Spleen (tissue), 11 donors: ENCODE results near the gene ABLIM2. TPM values are rescaled to one million over a fixed set of nuclear protein-coding genes. Genes with fewer than 3 reads are reported as not detected.

Experiments used
- DNase-seq: peaks from one replicate; pipeline ENCODE4 v3.0.0-alpha.2; 2020
- H3K27ac ChIP-seq, 8 donors: fragments of 200-600 bp; sonication (generic) in 7 of 8; 1 replicate in 4 of 8; 2 replicates in 4 of 8; pipeline versions ENCODE4 v1.5.0 to v1.8.0; 2016 to 2021; ENCODE audit warnings: inconsistent platforms in 4 of 8, mild to moderate bottlenecking in 4 of 8, moderate library complexity in 1 of 8
- H3K27me3 ChIP-seq, 7 donors: fragments of 200-600 bp; sonication (generic) in 6 of 7; replicated peaks in 1 of 7; 1 replicate in 4 of 7; 2 replicates in 3 of 7; pipeline versions ENCODE4 v1.5.0 to v1.8.0; 2016 to 2021; ENCODE audit warnings: inconsistent platforms in 3 of 7, mild to moderate bottlenecking in 1 of 7
- H3K36me3 ChIP-seq, 6 donors: fragments of 200-600 bp; sonication (generic) in 5 of 6; 1 replicate in 4 of 6; 2 replicates in 2 of 6; pipeline versions ENCODE4 v1.5.0 to v1.8.0; 2016 to 2021; ENCODE audit warnings: inconsistent platforms in 2 of 6
- H3K4me1 ChIP-seq, 6 donors: fragments of 200-600 bp; sonication (generic) in 5 of 6; 1 replicate in 3 of 6; 2 replicates in 3 of 6; pipeline versions ENCODE4 v1.5.0 to v1.8.0; 2016 to 2021; ENCODE audit warnings: inconsistent platforms in 3 of 6
- H3K4me3 ChIP-seq, 8 donors: fragments of 200-600 bp; sonication (generic) in 7 of 8; 1 replicate in 4 of 8; 2 replicates in 4 of 8; pipeline versions ENCODE4 v1.5.0 to v1.8.0; 2016 to 2021; ENCODE audit warnings: inconsistent platforms in 4 of 8, mild to moderate bottlenecking in 4 of 8, moderate library complexity in 2 of 8
- H3K9me3 ChIP-seq, 8 donors: fragments of 200-600 bp; sonication (generic) in 7 of 8; 1 replicate in 4 of 8; 2 replicates in 4 of 8; pipeline versions ENCODE4 v1.5.0 to v1.8.0; 2016 to 2021; ENCODE audit warnings: inconsistent platforms in 4 of 8
- POLR2A ChIP-seq, 3 donors: fragments of 450-650 bp; IDR thresholded peaks; one replicate each; pipeline ENCODE4 v1.5.1; 2017; ENCODE audit warnings: antibody characterized with exemption in 3 of 3, mild to moderate bottlenecking in 1 of 3
- POLR2AphosphoS5 ChIP-seq, 3 donors: sonication (generic); formaldehyde crosslinking; IDR thresholded peaks; one replicate each; pipeline ENCODE4 v1.5.1; 2017; ENCODE audit warnings: antibody characterized with exemption in 3 of 3
- WGBS, 5 donors: extraction: QIAGEN DNeasy Blood & Tissue Kit in 3 of 5; methylation state at CpG; one replicate each; pipeline versions ENCODE4 v1.1.5 to v1.1.7; 2013 to 2018; 5-methylcytosine and 5-hydroxymethylcytosine counted together
- intact Hi-C: fragments of 100-400 bp; cut with DNase I; formaldehyde crosslinking; loops from one replicate; pipeline ENCODE4 v1.15.0; 2023; ENCODE audit warnings: low total_unique reads
- polyA plus RNA-seq, 3 donors: library from polyadenylated mRNA; stranded (reverse); fragments of 200-250 nt; gene quantifications; one replicate each; pipeline ENCODE4 v1.2.1, GENCODE V29; 2013
- total RNA-seq, 7 donors: library from RNA; depleted of rRNA in 3 of 7; stranded (reverse); fragments of >200 nt in 3 of 7; fragmentation: NEBNext Ultra II Directional in 4 of 7; extraction: Animal tissue kit (Norgen Biotek cat#: 25700) in 4 of 7; gene quantifications; one replicate each; pipeline versions ENCODE4 v1.1.0 to v1.2.1, GENCODE V29; 2016 to 2021
- TF ChIP-seq, protein P1 (sequence below), 11 experiments: fragments of 200-600 bp in 7 of 11; fragments of 450-650 bp in 4 of 11; sonication (generic) in 4 of 11; IDR thresholded peaks in 8 of 11; conservative IDR thresholded peaks in 3 of 11; 1 replicate in 7 of 11; 2 replicates in 4 of 11; pipeline versions ENCODE4 v1.4.0 to v1.8.0; 2016 to 2021; ENCODE audit warnings: antibody characterized with exemption in 11 of 11, inconsistent platforms in 4 of 11, mild to moderate bottlenecking in 1 of 11
- donor health status: healthy with polysubstance abuse.
- donor health status: DM: no; HTN: no; CAD: no; lungs with moderate emphysema.
- donor health status: DM: no; HTN: no; CAD: no.
- donor health status: Bipolar disorder and iron deficiency.
- donor health status: healthy.
- donor health status: DM: no; HTN: no; CAD: no.
- donor health status: DM: yes; HTN: yes; CAD: no.

Gene ABLIM2
- total and polyA plus RNA-seq, 10 donors = 11.8 to 127 (median 62.8) TPM

DNA sequence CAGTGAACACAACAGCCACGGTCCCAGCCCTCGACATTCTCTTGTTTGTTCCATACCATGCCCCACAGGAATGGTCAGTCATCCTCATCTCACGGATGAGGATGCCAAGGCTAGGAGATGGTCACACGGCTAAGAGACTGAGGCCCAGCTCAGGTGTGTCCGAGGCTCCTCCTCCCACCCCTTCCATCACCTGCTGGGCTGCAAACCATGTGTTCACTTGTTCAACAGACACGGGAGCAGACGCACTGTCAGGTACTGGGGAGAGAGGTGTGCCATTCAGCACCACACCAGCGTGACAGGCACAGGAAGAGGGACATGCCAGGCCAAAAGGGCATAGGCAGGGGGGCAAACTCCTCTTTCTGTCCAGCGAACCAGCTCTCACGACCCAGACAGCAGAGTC, 45.9 kb downstream of the ABLIM2 start:
- H3K9me3 ChIP-seq = no peaks in the 10 kb centered on the region
- intact Hi-C loops = no loop called here
- H3K4me1 ChIP-seq = peaks cover 12 to 64% (median 44%) of the 10 kb centered on the region in 6 donors
- DNase-seq = no peak
- H3K27ac ChIP-seq = peak overlapping the region in 3 of 8 donors; percentile 65 to 75 (median 72)
- TF ChIP-seq POLR2A (IDR thresholded peaks at IDR 0.05) (no peak), POLR2AphosphoS5 (IDR thresholded peaks at IDR 0.05) (no peak)
- 72 to 81% (median 74%) methylated on average over 10 of the region's 10 CpGs for WGBS, 5 donors
- H3K27me3 ChIP-seq = peaks cover 0 to 6% (median 0%) of the 10 kb centered on the region in 7 donors
- H3K4me3 ChIP-seq = no peak overlapping the region
- peaks cover 0 to 29% (median 0%) of the 10 kb centered on the region in 6 donors for H3K36me3 ChIP-seq

DNA sequence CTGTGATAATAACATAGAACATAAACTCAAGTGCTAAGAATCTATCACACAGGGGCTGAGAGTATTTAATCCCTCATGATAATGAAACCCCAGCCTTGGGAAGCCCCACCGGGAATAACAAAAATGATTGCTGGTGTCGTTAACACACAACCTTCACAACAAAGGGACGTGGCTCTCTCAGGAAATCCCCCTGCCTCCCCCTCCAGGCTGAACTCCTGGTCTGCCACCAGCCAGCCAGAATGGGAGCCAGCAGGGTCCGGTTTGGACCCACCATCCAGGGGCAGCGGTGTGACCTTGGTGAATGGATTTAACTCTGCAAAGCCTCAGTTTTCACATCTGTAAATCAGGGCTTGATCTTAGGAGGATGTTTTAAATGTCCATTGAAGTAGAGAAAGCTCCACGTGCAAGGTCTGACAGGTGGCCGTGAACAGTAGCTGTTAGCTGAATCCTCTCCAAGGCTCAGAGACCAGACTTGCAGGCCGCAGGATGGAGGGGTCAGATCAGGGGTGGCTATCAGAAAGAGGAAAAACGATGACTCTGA, 46.5 kb downstream of the ABLIM2 start:
- H3K27ac ChIP-seq = peak overlapping the region in 3 of 8 donors; percentile 2 to 75 (median 72)
- H3K36me3 ChIP-seq = peaks cover 0 to 34% (median 0%) of the 10 kb centered on the region in 6 donors
- intact Hi-C loops = no loop called here
- TF ChIP-seq POLR2A (IDR thresholded peaks at IDR 0.05) (no peak), POLR2AphosphoS5 (IDR thresholded peaks at IDR 0.05) (no peak)
- TF ChIP-seq, protein P1, sequence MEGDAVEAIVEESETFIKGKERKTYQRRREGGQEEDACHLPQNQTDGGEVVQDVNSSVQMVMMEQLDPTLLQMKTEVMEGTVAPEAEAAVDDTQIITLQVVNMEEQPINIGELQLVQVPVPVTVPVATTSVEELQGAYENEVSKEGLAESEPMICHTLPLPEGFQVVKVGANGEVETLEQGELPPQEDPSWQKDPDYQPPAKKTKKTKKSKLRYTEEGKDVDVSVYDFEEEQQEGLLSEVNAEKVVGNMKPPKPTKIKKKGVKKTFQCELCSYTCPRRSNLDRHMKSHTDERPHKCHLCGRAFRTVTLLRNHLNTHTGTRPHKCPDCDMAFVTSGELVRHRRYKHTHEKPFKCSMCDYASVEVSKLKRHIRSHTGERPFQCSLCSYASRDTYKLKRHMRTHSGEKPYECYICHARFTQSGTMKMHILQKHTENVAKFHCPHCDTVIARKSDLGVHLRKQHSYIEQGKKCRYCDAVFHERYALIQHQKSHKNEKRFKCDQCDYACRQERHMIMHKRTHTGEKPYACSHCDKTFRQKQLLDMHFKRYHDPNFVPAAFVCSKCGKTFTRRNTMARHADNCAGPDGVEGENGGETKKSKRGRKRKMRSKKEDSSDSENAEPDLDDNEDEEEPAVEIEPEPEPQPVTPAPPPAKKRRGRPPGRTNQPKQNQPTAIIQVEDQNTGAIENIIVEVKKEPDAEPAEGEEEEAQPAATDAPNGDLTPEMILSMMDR (IDR thresholded peaks at IDR 0.05 in 8 of 11, conservative IDR thresholded peaks at IDR 0.05 in 3 of 11) = no peak
- H3K9me3 ChIP-seq = no peaks in the 10 kb centered on the region
- H3K4me3 ChIP-seq = no peak overlapping the region
- H3K27me3 ChIP-seq = peaks cover 0 to 6% (median 0%) of the 10 kb centered on the region in 7 donors
- H3K4me1 ChIP-seq = peaks cover 12 to 60% (median 41%) of the 10 kb centered on the region in 6 donors
- DNase-seq = no peak
- WGBS, 5 donors = 50 to 62% (median 56%) methylated on average over 9 of the region's 9 CpGs

DNA sequence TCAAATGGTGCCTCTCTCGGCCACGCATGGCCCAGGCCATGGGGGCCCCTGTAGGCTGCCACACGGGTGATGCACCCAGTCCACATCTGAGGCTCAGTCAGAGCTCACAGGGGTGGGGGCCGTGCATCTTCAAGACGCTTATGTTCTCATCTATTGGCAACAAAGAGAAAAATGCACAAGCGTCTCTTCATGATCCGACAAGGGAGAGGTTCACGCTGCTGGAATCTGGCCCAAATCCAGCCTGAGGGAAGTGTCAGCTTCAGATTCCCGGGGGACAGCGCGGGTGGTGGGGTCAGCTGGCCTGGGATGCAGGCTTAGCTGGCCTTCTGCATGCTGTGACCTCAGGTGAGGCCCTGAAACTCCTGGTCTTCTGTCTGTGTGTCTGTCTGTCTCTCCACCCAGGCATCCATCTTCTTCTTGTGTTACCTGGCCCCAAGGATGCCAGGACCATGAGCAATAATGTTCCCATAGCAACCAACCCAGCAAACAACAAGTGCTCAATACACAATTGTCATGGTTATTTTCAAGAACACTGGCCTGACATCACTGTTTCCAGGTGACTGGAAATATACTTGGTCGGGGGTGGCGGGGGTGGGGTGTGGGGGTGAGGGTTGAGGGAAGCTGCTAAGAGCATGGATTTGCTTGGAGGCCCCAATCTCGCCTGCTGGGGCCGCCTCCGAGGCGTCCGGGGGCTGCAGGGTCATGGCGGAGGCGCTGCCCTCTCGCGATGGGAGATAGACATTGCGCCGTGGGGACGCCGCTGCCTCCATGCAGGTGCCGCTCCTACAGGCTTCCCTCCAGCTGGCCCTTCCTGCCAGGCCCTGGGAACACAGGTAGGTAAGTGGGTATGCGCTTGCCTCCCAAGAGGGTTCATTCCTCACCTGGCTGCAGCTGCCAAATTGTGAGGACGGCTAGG, 48.3 kb downstream of the ABLIM2 start:
- Histone ChIP-seq H3K9me3 (no peaks in the 10 kb centered on the region), H3K27ac (no peak overlapping the region), H3K4me3 (no peak overlapping the region), H3K4me1 (peaks cover 12 to 42% (median 28%) of the 10 kb centered on the region in 6 donors), H3K27me3 (peaks cover 0 to 6% (median 0%) of the 10 kb centered on the region in 7 donors), H3K36me3 (peaks cover 0 to 50% (median 7%) of the 10 kb centered on the region in 6 donors)
- DNase-seq = no peak
- intact Hi-C loops = no loop called here
- no peak for TF ChIP-seq POLR2AphosphoS5 (IDR thresholded peaks at IDR 0.05)
- TF ChIP-seq, protein P1 (IDR thresholded peaks at IDR 0.05 in 8 of 11, conservative IDR thresholded peaks at IDR 0.05 in 3 of 11) = peak in 1 of 11 experiments; percentile 7
- 36 to 60% (median 56%) methylated on average over 24 to 29 of the region's 29 CpGs for WGBS, 5 donors

DNA sequence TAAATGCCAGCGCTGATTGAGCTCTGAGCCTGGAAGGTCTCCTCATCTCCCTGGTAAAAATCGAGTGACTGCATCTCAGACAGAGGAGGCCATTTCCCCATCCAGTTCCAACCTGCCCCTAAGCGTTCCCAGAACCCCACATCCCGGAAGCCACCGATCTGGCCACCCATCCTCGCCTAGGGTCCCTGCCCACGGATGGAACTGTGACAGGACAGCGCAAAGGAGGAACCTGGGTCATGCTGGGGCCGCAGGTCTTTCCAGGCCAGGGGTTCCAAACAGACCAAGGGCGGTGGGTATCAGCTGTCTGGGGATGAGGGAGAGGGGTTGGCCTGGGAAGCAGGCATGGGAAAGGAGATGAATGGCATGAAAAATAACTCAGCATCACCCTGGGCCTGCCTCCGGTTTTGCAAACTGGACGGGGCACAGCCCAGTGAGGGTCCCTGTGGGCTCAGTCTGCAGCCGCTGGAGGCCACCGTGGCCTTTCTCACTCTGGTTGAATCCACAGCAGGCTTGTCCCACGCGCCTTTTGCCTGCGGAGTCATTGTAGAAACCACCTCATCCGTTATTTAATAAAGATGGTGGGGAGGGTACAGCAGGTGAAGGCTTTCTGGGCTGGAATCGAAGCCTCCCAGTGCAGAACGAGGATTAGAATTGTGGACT, 49.1 kb downstream of the ABLIM2 start:
- intact Hi-C loops = no loop called here
- WGBS, 5 donors = 88 to 94% (median 90%) methylated on average over 20 of the region's 20 CpGs
- TF ChIP-seq, protein P1 (IDR thresholded peaks at IDR 0.05 in 8 of 11, conservative IDR thresholded peaks at IDR 0.05 in 3 of 11) = no peak
- no peak for TF ChIP-seq POLR2AphosphoS5 (IDR thresholded peaks at IDR 0.05)
- TF ChIP-seq POLR2A (IDR thresholded peaks at IDR 0.05) = no peak

More for the DNA sequence above, 49.1 kb downstream of the ABLIM2 start:
- no peaks in the 10 kb centered on the region for H3K9me3 ChIP-seq
- H3K27ac ChIP-seq = no peak overlapping the region
- peaks cover 0 to 58% (median 11%) of the 10 kb centered on the region in 6 donors for H3K36me3 ChIP-seq
- H3K4me1 ChIP-seq = peaks cover 7 to 34% (median 20%) of the 10 kb centered on the region in 6 donors
- H3K4me3 ChIP-seq = no peak overlapping the region
- peaks cover 0 to 6% (median 0%) of the 10 kb centered on the region in 7 donors for H3K27me3 ChIP-seq
- no peak for DNase-seq
